Tongue (tissue), 2 donors: Measurements from ENCODE around the gene TRAPPC3. TPM values are rescaled to one million over a fixed set of nuclear protein-coding genes. Genes with fewer than 3 reads are reported as not detected.
A peak's percentile ranks its signal among the peaks of the same experiment; 100 is the strongest.
"Not testable (repeated sequence)": the region's sequence is repeated elsewhere in the genome, so short reads cannot be mapped to it uniquely, and the experiment has no call there.

Experiments used
- DNase-seq: peaks from one replicate; pipeline ENCODE4 v3.0.0-alpha.2; 2015
- total RNA-seq: library from RNA; depleted of rRNA; stranded (reverse); fragments of >200 nt; gene quantifications from one replicate; pipeline ENCODE4 v1.2.3, GENCODE V29; 2014

TRAPPC3 gene
- total RNA-seq, 1 donor from 2014 or later: 32.4 TPM

DNA sequence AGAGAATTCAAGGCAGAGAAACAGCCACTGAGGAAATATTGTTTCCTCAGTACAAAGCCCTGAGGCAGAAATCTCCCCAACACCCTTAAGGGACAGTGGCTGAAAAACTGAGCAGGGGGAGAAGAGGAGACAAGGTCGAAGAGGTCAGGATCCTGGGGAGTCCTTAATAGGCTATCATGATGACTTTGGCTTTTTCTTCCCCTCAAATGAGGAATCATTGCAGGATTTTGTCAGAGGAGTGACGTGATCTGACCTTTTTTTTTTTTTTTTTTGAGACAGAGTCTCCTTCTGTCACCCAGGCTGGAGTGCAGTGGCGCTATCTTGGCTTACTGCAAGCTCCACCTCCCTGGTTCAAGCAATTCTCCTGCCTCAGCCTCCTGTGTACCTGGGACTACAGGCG is 16.9 kb upstream of the TRAPPC3 start:
- DNase-seq: no peak

DNA sequence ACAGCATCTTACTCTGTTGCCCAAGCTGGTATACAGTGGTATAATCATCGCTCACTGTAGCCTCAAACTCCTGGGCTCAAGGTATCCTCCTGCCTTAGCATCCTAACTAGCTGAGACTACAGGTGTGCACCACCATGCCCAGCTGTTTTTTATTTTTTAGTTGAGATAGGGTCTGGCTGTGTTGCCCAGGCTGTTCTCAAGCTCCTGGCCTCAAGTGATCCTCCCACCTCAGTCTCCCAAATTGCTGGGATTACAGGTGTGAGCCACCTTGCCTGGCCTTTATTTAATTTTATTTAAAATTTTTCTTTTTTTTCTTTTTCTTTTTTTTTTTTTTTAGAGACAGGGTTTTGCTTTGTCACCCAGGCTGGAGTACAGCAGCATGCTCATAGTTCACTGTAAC is 15.9 kb upstream of the TRAPPC3 start:
- DNase-seq: no peak

DNA sequence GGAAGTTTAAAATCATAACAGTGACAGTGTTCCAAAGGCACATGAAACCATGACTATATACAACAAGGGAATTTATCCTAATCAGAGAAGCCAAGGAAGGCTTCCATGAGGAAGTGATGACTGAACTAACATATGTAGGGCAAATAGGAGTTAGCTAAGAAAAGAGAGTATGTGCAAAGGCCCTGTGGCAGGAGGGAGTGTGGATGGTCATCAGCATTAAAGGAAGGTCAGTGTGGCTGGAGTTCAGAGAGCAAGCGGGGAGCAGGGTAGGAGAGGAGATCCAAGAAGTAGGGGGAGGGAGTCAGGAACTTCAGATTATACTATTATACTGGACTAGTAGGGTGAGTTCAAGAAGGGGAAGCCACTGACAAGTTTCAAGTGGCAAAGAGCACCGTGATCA is 15.1 kb upstream of the TRAPPC3 start:
- DNase-seq: no peak

DNA sequence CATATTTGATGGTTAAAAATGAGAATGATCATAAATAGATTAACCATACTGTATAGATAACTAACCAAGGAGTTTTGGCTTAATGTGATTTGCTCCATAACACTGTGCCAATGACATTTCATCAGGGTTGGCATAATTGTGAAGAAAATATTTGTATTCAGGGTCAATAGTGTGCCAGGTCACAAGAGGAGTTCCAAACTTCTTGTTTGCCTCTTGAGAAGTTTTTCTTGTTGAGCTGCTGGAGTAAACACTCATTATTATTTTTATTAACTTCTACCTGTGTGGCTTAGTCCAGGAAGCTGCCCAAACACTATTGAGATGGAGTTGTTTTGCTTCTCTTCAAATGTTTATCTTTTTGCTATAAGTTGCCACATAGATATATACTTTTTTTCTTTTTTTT is 14.1 kb upstream of the TRAPPC3 start:
- DNase-seq: no peak

DNA sequence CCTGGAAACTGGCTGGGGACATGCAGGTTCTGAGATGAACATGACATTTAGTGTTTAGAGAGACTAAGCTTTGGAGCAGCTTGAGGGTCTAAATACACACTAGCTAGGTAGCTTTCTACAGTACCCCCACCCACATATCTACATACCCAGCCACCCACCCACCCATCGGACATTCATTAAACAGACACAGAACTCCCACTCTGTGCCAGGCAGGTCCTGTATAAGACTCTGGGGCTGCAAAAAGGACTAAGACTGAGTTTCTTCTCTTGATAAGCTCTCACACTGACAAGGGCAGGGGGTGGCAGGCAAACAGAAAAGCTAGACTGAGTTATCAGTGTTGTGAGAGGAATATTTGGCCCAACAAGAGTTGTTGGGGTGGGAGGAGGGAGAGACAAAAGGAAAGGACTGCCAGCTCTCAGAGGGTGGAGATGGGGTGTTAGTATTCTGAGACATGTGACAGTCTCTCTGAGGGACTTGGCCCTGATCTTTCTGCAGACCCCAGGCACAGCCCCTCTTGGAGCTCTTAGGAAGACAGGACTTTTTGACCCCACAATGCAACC is 13.5 kb upstream of the TRAPPC3 start:
- no peak for DNase-seq

DNA sequence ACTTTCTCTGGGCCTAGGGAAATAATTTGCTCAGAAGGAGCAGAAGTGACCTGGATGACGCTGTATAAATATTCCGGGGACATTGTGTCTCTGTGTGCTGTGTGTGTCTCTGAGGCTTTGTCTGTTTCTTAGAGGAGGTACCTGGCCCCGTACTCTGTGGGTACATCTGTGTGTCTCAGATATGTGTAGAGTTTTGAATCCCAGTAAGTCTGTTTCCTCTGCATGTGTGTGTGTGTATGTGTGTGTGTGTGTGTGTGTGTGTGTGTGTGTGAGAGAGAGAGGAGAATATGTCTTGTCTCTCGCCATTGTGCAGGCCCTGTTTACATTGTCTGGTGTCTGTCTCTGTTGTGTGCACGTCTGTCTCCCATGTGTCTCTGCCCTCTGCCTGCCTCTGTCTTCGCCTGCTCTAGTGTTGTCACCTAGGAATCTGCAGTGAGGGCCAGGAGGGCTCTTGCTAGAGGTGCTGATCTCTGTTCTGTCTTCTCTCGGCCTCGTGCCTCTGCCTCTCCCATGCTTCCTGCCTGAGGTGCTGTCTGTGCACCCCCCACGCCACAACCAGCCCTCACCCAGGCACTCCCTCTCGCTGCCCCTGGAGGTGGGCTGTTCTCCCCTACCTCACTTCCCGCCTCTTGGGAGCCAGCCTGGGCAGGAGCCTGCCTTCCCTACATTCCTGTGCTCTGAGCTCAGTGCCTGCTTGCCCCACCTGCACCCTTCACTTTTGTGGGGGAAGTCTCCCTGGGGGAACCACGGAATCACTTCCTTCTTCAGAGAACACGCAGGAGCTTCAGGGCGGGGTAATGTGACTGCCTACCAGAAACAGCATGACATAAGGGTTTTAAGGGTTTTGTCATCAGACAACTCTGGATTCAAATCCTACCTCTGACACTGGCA is 12.6 kb upstream of the TRAPPC3 start:
- peak; percentile 53 for DNase-seq

DNA sequence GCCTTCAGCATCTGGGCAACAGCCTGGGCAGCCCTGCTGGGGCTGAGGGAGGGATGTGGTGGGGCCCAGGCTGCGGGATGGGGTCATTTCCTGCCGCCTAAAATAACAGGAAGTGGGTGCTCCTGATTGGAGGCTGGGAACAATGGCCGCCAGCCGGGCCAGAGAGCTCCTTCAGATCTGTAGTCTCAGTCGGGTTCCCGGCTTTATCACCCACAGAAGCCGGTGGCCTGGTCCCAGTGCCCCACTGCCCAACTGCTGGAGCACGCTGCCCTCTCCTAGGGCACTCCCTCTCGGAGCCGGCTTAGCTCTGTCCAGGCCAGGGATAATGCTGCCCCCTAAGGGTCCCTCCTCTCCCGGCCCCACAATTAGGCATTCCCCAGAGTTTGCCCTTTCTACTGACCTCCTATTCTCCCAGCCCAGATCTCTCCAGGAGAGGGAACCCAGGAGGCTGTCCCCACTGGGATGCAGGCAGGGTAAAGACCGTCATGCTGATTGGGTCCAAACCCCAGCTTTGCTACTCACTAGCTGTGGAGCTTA is 11.7 kb upstream of the TRAPPC3 start:
- peak; percentile 76 for DNase-seq

DNA sequence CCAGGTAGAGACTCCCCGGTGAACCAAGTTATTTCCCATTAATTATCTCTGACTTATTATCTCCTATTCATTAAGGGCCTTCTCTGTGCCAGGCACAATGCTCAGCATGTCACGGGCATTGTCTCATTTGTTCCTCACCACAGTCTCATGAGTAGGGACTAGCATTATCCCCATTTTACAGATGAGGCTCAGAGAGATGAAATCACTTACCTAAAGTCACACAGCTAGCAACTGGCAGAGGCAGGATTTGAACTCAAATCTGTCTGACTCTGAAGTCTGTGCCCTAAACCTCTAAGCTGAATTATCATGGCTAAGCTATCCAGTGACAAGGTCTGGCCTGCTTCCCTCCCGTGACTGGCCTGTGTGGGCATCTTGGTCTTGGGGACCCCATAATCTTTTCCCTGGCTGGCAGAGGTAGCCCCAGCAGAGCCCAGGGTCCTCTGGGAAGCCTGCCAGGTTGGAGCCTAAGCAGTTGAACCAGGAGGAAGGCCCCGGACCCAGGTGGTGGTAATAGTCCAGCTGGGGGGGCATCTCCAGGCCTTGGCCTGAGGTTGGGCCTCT is 11.2 kb upstream of the TRAPPC3 start:
- DNase-seq: no peak

DNA sequence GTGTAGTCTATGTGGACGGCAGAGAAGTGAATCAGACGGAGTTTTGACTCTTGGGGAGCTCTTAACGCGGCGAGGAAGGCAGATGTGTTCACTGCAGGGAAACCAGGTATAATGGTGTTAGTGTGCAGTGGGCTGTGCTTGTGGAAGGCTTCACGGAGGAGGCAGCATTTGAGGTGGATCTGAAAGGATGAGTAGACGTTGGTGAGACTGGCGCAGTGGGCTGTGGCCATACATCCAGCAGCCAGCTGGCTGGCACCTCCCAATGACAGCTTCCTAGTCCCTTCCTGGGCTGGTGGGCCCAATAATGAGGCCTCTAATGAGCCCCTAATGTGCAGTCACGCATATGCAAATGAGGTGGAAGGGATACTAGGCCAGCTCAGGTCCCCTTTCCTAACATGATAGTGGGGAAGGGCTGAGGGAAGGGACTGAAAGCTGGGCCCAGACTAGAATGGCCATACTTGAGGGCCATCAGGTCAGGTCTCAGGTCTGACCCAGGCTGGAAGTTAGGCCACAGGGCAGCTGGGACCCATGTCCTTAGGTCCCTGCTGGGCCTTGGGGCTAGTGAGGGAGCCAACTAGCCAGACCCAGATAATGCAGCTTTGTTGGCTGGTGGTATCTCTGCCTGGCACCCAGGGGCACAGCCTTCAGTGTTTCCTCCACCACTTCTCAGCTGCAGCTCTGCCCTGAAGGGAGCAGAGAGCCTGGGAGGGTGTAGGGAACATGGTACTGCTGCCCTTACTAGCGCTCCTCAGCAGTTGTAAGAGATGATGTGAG is 10.5 kb upstream of the TRAPPC3 start:
- DNase-seq: no peak

DNA sequence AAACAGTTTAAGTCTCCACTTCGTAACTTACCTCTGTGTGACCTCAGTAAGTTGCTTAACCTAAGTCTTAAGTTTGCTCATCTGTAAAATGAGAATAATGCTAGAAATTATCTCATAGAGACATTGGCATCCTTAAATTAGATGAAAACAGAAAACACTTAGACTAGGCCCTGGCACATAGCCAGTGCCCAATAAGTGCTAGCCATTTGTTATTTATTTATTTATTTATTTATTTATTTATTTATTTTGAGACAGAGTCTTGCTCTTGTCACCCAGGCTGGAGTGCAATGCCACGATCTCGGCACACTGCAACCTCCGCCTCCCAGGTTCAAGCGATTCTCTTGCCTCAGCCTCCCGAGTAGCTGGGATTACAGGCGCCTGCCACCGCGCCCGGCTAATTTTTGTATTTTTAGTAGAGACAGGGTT is 9.6 kb upstream of the TRAPPC3 start:
- DNase-seq: not testable (repeated sequence)

DNA sequence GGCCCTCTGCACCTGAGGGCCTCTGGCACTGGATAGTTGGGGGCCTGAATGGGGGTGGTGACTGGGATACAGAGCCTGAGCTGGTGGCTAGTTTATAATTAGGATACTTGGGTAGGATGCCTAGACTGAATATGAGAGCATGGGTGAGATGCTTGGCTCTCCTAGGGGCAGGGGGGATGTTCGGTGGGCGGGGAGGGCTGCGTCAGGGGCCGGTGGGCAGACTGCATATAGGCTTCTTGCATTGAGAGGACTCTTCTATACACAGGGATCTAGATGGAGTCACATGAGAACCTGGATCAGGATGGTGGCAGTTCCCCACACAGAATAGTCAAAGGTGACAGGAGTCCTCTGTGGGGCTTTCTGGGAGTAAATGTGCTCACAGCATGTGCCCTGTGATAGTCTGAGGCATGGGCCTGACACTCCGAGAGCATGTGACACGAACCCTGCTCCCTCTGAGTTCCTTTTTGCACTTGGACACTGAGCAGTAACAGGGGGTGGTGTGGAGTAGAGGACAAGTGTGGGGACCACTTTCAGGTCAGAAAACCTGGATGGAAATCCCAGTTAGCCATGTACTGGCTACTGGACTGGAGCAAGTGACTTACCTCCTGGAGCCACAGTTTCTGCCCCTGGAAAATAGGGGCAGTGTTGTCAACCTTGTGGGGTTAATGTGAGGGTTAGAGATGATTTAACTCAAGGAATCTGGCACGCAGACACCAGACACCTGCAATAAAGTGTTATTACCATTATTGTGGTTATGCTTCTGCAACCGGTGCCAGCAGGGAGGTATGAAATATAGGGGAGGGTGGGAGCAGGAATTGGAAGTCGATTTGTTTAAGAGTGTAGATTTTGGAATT is 8.9 kb upstream of the TRAPPC3 start:
- no peak for DNase-seq

DNA sequence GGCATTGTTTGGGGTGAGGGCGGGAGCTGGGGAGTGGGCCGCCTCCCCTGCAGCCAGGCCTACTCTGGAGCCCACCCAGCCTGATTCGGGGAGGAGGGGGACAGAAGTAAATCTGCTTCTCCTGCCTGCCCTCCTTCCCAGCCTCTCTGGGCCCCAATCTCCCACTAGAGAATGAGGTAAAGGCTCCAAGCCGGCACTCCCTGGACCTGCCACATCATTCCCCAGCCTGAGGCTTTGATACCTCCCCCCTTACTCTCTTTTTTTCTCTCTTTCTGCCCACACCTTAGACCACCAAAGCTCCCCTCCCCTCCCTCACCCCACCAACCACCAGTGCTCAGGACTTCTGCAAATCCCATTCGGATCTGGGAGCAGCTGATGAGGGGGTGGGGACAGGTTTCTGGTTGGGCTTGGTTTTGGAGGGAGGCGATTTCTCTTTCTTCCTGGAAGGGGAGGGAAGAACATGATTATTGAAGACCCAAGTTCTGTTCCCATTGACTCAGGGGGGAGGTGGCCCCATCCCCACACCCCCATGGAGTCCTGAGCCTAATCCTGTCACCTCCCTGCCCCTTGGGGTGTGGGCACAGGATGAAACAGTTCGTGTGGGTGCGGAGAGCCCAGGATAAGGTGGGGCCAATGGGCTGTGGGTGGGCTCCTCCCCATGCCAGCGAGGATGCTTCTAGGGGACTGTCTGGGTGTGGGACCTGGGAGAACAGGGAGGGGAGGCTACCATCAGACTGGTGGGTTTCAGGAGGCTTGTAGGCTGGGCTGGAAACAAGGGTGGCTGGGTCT is 8.0 kb upstream of the TRAPPC3 start:
- peak; percentile 81 for DNase-seq

DNA sequence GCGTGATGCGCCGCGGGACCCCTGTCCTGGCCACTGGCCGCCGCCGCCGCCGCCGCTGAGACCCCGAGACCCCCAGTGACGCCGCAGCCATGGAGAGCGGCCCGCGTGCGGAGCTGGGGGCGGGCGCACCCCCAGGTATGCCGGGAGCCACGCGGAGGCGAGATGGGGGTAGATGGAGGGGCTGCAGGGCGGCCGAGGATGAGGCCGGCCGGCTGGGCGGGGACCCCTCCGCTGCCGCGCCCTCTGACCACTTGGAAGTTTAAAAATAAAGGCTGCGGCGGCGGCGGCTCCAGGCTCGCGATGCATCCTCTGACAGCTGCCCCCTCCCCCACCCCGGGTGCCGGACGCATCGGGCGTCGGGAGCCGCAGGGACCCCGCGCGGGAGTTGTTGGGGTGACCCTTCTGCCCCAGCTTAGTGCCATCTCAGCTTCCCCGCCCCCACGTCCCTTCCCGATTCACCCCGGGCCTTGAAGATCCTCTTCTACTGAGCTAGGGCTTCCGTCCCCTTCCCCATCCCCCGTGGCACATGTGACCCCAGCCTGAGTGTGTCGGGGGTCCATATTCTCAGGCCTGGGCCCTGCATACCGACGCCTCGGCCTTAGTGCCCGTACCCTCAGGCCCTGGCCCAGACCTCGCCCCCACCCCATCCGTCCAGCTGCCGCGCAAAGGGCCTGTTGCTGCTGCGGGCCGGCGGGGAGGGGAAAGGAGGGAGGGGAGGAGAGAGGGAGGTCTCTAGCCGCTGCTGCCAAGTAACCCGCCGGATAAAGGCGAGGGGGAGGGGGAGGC is 7.2 kb upstream of the TRAPPC3 start:
- peak; percentile 92 for DNase-seq

DNA sequence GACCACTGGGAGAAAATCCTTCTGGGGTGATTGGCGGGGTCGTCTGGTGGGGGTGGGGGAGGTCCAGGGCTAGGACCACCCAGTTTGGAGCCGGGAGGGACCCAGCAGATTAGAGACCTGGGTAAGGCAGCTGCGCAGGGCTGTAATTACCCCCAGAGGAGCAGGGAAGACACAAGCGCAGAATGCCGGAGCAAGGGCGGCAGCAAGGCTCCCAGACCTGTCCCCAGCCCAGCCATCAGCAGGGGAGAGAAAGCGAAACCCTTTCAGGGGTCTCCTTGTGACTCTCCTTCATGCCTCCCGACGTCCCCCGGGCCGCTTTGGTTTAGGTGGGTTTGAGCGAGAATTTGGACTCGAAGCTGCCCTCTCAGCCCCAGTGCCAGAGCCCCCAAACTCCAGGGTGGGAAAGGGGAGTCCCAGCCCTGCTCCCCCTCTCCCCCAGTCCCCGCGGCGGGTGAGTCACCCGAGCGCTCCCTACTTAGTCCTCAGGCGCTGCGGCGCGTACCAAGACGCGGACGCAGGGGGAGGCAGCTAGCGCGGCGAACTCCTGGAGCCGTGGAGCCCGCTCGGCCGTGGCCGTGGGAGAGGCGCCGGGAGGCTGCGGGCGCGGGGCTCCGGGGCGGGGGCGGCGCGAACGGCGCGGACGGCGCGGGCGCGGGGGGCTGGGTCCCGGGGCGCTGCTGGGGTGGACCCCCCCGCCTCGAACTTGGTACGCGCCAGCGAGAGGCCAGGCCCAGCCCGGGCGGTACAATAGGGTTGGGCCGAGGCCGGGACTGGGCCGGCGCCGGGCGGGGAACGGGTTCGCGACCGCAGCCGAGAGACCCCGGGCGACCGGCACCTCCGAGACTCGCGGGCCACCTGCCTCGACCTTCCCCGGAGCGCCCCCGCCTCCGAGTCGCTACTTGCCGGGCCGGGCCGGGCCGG is 6.4 kb upstream of the TRAPPC3 start, which contains the start of gene MAP7D1:
MAP7D1 (plus strand) TSS at position 753 of the 921 bp plus-strand sequence. CDS start 258 bp downstream, outside the sequence.
- DNase-seq: peak; percentile 92

DNA sequence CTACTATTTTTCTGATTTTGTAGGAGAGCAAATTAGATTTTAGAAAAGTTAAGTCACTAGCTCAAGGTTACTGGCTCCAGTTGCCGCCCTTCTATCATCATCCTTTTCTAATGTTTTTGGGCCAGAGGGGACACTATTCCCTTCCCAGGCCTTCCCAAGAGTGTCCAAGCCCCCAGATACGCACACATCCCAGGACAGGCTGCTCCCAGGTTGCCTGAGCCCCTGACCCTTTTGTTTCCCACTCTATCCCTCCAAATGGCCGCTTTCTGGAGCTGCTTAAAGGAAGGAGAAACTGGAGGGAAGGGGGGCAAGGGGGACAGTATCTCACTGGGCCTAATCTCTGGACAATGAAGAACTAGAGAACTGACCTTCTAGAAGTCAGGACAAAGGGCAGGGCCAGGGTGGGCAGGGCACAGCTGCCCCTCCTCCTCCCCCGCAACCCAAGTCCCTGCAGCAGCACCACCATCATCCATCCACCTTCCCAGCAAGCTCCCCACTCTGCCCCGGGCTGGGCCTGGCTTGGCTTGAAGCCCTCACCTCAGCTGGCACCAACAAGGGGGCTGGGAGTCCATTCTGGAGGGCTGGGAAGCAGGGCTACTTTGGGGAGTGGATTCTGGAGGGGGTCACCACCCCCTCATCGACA is 5.6 kb upstream of the TRAPPC3 start:
- peak; percentile 73 for DNase-seq

DNA sequence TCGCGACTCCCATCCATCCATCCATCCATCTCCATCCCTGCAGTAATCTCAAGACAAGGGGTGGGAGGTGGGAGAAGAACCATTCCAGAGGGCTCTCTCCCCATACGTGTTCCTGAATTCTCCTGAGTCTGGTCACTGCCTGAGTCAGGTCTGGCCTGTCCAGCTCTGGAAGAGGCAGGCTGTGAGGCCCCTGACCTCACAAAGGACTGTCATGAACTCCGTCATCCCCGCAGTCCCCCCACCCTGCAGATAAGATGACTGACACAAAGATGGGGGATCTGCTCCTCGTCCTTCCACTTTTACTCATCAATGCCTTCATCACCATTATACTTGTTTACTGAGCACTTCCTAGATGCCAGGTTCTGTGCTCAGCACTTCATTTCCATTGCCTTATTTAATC is 5.0 kb upstream of the TRAPPC3 start:
- no peak for DNase-seq

DNA sequence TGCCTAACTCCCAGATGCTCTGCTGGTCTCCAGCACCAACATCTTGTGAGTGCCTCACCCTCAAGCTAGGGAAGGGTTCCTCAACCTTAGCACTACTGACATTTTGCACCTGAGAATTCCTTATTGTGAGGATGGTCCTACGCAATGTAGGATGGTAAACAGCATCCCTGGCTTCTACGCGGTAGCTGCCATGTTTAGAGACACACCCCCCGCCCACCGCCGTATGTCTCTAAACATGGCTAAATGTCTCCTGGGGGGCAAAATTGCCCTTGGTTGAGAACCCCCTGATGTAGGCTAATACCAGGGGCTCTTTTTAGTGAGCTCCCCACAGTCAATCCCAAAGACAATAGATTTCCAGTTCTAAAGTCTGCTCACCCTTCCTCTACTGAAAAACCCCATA is 4.2 kb upstream of the TRAPPC3 start:
- DNase-seq: no peak

DNA sequence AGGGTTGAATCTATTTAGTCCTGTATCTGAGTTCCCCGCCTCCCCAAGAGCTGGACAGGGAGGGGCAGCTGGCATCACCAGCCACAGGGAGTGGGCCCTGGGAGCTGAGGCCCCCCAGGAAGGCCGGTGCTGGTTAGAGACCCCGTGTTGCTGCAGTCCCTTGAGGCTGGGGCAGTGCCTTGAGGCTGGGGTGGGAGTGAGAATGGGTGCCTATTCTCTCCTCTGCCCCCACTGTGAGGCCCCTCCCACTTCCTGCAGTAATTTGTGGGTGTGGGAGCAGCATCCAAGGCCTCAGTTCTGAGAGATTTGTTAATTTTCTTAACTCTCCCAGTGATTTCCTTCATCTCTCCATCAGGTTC is 2.5 kb upstream of the TRAPPC3 start:
- DNase-seq: no peak
